GM20431 (cell line): ENCODE results near the gene RNASEH1.

ENCODE experiments used
- in situ Hi-C: fragments of 300-500 bp; cut with MseI, MboI; formaldehyde crosslinking; loops from one replicate; pipeline ENCODE4 v1.15.0; 2020; ENCODE audit warnings: low sequenced_read_pairs; ENCODE audit not compliant: unreplicated experiment

RNASEH1 gene, protein sequence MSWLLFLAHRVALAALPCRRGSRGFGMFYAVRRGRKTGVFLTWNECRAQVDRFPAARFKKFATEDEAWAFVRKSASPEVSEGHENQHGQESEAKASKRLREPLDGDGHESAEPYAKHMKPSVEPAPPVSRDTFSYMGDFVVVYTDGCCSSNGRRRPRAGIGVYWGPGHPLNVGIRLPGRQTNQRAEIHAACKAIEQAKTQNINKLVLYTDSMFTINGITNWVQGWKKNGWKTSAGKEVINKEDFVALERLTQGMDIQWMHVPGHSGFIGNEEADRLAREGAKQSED

DNA sequence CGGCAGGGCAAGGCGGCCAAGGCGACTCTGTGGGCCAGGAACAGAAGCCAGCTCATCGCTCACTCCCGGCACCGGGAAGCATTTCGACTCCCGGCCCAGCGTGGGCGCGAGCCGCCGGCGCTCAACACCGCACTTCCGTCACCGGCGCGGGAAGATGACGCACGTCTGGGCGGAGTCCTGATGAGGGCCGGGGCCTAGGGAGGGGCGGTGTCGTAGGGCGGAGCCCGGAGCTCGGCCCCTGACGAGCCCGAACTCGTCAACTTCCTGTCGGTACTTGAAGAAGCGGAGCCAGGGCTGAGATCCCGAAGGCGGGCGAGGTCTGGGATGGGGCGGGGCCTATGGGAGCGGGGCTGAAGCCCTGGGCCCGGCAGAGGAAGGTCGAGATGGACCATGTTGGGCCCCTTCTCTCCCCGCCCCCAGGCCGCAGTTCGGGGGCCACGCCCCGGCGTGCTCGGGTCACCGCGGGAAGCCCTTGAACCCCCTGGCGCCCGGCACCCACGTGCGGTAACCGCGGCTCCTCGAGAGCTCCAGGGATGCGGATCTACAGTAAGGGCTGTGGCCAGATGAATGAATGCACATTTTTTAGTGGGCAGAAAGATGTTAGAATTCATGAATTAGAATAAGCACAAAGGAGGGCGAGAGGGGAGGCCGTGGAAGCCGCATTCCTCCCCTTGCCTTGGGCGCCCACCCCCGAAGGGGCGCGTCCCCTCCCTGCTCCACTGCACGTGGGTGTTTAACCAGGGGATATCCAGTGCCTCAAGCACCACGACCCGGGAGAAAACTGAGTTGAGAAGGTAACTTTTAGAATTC, at the start of gene RNASEH1:
Gene RNASEH1 (minus strand): TSS at position 129 of the 810 bp plus-strand sequence. CDS start 73 bp downstream, at position 56.
- in situ Hi-C loops = no loop called here

DNA sequence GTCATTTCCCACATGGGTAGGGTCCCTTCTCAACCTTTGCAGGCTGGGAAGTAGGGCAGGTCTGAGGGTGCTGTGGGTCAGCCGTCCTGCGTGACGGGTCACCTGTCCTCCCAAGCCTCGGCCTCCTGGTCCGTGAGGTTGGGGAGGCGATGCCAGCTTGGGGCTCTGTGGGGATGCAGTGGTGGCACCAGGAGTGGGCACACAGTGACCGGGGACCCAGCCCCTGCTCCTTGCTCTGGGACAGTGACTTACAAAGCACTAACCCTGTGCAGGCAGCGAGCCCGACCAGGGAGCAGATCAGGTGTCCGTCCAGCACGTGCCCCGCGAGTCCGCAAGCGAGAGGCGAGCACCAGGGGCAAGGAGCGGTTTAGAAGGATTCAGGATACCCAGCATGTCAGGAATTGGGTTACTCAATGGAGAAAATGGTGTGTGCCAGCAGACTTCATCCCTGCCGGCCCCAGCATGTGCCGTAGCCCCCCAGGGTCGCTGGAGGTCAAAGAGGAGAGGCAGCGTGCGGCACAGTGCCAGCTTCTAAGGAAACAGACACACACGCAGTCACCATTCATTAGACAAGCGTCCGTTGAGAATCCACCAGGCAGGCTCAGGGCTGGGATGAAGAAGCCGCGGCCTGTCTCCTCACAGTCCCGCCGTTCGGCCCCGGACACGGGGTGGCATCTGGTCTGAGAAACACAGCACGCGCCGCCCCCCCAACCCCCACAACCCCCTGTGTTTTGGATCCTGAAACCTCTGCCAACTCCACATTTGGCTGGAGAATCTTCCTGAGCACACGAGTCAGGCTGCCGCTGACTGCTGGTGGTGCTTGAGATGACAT, 48.5 kb upstream of the RNASEH1 start:
- in situ Hi-C loops = no loop called here

DNA sequence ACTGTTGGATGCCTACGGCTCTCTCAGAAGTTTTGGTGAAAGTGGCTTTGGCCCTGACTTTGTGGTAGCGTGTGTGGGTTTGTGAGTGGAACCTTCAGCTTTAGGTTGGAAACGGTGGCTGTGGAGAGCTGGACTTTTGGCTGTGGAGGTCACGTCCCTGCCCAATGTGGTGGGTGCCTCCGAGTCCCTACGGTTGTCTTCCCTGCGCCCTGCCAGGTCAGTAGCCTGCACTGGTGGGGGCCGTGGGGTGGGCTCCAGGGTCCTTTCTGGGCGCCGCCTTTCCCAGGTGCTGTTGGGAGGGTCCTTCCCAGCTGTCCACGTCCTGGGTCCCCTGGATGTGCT, 47.9 kb upstream of the RNASEH1 start:
- in situ Hi-C loops = no loop called here

DNA sequence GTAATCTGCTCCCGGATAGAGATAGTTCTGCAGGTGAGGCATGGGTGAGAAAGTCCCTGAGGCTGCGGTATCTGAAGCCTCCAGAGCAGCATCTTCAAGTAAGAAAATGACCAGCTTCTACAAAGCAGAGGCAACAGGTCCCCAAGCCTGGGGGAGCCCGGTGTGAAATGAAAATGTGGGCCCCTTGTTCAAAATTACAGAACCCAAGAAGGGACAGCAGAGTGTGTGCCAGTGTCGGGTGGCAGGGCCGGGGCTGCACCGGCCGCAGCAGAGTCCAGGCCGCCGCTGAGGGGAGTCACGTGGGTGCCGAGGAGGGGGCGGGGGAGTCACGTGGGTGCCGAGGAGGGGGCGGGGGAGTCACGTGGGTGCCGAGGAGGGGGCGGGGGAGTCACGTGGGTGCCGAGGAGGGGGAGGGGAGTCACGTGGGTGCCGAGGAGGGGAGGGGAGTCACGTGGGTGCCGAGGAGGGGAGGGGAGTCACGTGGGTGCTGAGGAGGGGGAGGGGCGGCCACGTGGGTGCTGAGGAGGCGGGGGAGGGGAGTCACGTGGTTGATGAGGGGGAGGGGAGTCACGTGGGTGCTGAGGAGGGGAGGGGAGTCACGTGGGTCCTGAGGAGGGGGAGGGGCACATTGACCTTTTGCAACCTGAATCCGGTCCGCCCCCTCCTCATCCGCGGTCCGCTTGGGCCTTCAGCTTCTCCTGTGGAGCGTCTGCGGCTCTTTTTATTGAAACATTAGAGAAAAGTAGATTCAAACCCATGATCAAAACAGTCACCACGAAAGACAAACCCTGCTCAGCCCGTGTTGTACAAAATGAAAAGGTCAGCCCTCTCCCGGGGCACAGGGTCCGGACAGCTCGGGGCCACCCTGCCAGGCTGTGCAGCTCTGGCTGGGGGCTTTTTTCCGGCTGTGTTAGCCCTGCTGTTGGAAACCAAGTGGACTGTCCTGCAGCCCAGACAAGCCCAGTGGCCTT, 47.1 kb upstream of the RNASEH1 start:
- in situ Hi-C loops = no loop called here

DNA sequence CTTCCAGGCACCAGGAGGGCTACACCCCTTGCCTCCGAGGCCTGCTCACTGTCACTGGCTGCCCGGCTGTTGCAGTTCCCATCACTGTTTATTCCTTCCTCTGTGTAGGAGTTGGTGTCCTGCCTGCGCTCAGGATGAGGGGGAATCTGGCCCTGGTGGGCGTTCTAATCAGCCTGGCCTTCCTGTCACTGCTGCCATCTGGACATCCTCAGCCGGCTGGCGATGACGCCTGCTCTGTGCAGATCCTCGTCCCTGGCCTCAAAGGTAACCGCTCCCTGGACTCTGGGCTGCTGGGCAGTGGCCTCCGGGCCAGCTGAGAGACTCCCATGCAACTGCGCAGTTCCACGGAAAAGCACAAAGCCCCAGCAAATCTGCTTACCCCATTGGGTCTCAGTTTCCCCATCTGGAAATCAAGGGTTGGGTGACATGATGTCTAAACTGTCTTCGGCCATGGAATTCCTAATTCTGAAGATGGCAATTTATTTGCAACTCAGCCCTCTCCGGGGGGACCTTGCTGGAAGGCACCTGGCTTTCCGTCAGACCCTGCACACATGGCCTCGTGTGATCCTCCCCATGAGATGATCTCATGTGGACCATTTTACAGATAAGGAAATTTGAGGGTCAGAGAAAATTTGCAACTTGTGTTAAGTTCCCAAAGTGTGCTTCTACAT, 46.2 kb upstream of the RNASEH1 start:
- in situ Hi-C loops = no loop called here

DNA sequence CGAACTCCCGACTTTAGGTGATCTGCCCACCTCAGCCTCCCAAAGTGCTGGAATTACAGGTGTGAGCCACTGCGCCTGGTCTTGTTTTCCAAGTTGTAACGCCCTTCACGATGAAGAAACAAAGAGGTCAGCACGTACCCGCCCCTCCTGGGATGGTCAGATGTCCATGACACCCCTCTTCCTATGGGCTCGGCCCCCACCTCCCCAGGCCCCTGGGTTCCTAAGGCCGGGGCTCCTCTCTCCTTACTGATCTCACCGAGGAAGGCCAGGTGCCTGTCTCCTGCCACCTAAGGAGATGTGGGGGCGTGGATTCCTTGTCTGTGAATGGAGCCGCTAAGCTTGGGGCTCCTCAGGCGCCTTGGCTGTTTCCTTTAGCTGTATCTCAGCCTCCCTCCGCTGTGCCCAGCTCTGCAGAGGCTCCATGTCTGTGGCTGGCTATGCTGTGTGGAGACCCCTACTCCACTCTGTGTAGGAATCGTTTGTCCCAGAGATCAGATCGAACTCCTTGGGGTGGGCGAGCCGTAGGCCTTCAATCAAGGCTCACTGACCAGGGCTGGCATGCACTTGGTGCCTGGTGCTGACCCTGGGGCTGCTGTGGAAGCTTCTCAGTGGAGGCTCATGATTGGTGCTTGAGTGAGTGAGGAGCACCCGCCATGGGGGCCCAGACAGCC, 45.5 kb upstream of the RNASEH1 start:
- in situ Hi-C loops = no loop called here

DNA sequence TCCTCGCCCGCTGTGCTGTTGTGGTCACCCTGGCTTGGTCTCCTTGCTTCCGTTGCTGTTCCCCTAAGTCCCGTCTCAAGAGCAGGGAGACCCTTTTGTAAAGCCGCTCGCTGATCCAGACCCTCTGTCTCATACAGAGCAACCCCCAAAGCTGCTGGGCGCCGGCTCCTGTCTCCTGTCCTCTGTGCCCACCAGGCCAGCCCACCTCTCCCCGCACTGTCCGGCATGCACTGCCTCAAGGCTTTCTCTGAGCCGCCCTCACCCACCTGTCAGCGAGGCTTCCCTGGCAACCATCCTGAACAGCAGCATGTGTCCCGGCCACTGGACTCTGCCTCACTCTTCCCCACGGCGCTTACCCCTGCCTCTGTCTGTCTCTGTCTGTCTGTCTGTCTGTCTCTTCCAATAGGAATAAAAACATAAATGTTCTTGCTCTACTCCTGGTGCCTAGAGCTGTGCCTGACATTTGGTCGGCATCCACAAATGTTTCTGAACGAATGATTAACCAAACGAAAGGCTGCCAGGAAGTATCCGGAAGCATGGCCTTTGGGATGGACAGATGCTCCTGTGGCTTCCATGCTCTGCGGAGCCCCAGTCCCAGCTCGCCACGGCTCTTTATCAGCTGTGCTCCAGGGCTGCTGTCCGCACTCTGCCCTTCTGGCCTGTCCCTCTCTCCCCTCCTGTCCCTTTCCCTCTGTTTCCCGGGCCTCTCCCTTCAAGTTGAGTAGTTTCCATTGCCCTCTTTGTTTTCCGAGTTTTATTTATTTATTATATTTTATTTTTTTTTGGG, 44.6 kb upstream of the RNASEH1 start:
- in situ Hi-C loops = no loop called here

DNA sequence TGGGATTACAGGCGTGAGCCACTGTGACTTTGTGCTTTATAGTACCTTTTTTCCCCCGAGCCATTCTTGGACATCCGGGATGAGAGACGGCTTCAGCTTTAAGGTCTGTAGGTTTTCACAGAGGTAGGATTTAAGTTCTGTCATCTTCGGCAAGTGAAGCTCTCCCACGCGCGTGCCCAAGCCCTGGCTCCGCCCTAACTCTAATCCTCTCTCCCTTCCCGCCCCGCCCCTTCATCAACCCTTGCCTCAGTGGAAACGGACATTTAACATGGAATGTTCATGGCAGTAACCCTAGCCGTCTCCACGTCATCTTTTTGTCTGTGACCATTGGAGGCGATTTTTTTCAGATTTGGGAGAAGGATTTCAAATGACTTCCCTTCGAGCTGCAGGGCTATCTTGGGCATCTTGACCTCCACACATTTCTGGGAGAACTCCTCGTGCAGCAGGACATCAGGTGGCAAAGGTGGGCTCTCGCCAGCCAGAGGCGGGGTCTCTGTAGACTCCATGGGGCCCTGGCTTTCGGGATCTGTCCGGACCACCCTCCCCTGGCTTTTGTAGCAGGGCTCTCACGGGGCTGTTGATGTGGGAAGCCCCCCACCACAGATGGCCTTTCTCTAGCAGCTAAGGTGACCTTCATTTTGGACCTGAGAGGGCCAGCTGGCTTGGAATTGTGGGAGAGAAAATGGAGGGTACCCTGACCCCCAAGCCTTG, 43.6 kb upstream of the RNASEH1 start:
- in situ Hi-C loops = no loop called here

DNA sequence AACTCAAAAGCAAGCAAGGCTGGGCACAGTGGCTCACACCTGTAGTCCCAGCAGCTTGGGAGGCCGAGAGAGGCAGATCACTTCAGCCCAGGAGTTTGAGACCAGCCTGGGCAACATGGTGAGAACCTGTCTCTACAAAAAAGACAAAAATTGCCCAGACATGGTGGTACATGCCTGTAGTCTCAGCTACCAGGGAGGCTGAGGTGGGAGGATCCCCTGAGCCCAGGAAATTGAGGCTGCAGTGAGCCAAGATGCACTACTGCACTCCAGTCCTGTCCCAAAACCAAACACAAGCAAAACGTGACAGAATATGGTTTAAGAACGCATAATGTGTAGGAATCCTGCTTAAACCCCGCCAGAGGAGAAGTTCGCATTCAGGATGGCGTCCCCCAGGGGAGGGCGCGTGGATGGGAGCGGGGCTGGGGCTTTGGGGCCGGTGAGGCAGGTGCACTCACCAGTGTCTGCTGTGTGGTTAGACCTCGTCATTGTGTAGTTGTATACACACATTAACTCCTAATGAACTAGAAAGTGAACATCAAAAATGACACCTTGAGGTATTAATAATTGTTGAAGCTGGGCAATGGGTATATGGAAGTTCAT, 42.2 kb upstream of the RNASEH1 start:
- in situ Hi-C loops = no loop called here

DNA sequence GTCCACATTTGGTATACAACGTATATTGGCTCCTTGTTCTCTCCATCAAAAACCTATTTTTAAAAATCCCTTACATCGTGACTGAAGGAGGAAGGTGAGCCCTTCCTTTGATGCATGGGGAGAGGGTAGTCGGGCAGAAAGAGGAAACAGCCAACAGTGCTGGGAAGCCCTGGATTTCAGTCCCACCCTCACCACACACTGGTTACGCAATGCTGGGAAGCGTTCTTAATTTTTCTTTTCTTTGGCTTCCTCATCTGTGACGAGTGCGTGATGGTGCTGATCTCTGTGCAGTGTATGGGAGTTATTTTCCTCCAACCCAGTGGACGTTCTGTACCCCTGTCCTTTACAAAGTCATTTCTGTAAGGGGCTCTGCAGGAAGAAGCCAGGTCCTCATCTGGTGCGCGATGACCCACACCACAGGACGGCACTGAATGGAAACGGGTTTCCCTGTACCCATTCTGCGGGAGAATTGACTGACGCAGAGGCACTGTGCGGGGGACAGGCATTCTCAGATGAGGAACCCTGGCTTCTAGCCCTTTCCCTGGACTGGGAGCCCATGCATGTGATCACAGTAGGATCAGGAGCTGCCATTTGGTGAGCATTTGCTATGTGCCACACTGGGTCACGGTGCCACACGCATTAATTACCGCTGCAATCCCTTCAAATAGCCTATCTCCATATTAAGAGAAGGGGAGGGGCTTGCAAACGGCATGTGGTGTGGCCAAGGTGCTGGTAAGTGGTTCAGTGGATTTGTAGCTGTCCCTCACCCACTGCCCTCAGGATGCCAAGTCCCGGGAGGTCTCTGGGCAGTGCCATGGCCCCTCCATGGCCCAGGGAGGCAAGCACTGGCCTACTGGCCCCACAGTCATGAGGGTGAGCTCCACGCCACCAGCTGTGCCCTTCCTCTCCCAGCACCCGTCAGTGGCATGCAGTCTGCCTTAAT, 41.0 kb upstream of the RNASEH1 start:
- in situ Hi-C loops = no loop called here

DNA sequence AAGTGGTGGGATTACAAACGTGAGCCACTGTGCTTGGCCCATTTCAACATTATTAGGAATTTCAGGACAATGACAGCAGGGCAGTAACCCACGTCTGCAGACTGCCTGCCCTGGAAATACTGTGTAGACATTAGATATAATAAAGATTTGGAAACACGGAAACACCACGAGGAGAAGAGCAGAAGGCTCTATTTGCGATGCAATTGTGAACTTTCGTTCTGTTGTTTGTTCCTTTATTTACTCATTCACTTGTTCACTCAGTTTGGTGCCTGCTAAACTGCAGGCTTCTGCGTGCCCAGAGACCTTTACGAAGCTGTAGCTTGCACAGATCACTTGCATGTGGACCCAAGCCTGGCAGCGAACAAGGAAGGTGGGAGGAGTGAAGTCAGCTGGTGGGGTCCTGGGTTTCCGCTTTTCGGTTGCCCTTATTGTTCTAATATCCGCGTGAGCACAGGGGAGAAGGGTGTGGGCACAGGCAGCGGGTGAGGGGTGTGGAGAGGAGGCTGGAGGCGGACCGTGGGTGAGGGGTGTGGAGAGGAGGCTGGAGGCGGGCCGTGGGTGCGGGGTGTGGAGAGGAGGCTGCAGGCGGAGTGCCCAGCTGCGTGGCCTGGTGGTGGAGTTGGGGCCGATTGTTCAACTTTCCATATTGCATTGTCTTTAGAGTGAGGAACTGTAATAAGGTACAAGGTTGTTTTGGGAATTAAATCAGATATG, 40.2 kb upstream of the RNASEH1 start:
- in situ Hi-C loops = no loop called here

DNA sequence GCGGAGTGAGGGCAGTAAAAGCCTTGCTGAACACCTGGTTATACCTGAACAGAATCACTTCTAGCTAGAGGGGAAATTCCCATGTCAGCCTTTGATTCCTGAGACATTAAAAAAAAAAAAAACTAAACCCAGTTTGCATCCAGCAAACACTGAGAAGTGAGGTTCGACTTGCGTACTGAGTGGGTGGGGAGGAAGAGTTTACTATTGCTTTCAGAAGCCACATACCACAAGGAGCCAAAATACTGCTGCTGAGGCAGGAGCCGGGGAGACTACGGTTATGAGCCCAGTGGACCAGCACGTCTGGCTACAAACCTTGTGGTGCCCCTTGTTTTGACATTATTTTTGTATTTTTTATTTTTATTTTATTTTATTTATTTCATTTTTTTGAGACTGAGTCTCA, 39.4 kb upstream of the RNASEH1 start:
- in situ Hi-C loops = no loop called here

DNA sequence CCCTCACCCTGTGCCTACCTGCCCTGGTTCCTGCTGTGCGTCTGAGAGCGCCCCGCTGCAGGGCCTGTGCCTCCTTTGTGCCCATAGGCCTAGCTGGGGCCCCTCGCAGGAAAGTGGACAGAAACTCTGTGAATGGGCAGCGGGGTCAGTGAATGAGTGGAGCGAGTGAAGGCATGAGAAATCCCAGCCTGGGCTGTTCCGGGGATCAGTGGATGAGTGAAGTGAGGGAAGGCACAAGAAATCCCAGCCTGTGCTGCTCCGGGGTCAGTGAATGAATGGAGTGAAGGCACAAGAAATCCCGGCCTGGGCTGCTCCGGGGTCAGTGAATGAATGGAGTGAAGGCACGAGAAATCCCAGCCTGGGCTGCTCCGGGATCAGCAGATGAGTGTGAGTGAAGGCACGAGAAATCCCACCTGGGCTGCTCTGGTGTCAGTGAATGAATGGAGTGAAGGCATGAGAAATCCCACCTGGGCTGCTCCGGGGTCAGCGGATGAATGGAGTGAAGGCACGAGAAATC, 38.8 kb upstream of the RNASEH1 start:
- in situ Hi-C loops = no loop called here

DNA sequence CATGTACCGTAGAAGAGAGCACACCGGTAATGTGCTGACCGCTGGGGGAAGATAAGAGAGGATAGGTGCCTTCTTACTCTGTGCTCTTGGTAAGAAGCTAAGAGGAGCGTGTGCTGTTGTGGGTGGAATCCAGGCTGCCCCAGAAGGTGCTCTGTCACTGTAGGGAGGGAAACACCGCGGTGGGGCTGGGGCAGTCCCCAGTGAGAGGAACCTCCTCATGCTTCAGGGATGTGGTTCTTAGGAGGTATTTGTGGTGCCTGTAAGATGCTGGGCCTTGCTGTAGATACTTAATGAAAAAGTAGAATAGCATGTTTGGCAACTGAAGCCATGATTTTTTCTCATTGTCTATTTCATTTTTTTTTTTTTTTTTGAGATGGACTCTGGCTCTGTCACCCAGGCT, 37.9 kb upstream of the RNASEH1 start:
- in situ Hi-C loops = no loop called here

DNA sequence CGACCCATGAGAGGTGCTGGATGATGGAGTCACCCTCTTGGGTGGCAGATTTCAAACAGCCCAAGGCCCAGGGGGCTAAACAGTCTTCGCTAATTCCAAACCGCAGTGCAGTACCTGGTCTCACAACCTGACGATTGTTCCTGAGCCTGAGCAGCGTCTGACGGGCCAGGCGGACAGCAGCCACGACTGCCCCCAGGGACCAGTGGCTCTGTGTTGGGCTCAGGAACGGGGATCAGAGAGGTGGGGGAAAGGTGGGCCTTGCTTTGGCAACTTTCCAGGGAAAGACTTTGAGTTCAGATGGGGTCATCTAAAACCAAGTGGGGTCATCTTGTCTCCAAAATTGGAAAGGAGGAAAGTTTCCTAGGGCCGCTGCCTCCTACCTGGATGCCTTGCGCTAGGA, 37.3 kb upstream of the RNASEH1 start:
- in situ Hi-C loops = no loop called here
